HUES48 (cell line): ENCODE data around the gene ZNF593OS.

Experiments used
- H3K27ac ChIP-seq: one replicate; pipeline ENCODE4 v1.7.0; 2013; ENCODE audit warnings: low read depth, low read length, inconsistent platforms
- H3K27me3 ChIP-seq: 2 replicates; pipeline ENCODE4 v1.6.1; 2013; ENCODE audit warnings: mild to moderate bottlenecking, low read length; ENCODE audit not compliant: control insufficient read depth, insufficient read depth
- H3K36me3 ChIP-seq: 2 replicates; pipeline ENCODE4 v1.6.1; 2013; ENCODE audit warnings: low read length; ENCODE audit not compliant: control insufficient read depth, insufficient read depth
- H3K4me1 ChIP-seq: 2 replicates; pipeline ENCODE4 v1.6.1; 2013; ENCODE audit warnings: mild to moderate bottlenecking, low read length; ENCODE audit not compliant: control insufficient read depth, insufficient read depth
- H3K4me3 ChIP-seq: 2 replicates; pipeline ENCODE4 v1.5.1; 2013; ENCODE audit warnings: mild to moderate bottlenecking, low read depth, low read length
- H3K9ac ChIP-seq: 2 replicates; pipeline ENCODE4 v1.6.1; 2013; ENCODE audit warnings: mild to moderate bottlenecking, low read depth, low read length, moderate library complexity
- H3K9me3 ChIP-seq: 2 replicates; pipeline ENCODE4 v1.6.1; 2013; ENCODE audit warnings: low read length; ENCODE audit not compliant: control insufficient read depth, insufficient read depth

The ZNF593OS gene

GRCh38 chr1:26166719-26167281 is 4.8 kb downstream of the ZNF593OS start:
- Histone ChIP-seq H3K27me3 (peaks cover 30% of the 10 kb centered on the region), H3K4me1 (peaks cover 18% of the 10 kb centered on the region), H3K27ac (no peak overlapping the region), H3K36me3 (peaks cover 8% of the 10 kb centered on the region), H3K4me3 (no peak overlapping the region), H3K9me3 (no peaks in the 10 kb centered on the region), H3K9ac (no peak overlapping the region)

GRCh38 chr1:26164861-26165842 is 6.5 kb downstream of the ZNF593OS start:
- Histone ChIP-seq H3K9me3 (no peaks in the 10 kb centered on the region), H3K27me3 (peaks cover 47% of the 10 kb centered on the region), H3K36me3 (no peaks in the 10 kb centered on the region), H3K4me1 (peaks cover 25% of the 10 kb centered on the region), H3K4me3 (peak overlapping the region; percentile 57), H3K27ac (peak overlapping the region; percentile 35), H3K9ac (no peak overlapping the region)

DNA sequence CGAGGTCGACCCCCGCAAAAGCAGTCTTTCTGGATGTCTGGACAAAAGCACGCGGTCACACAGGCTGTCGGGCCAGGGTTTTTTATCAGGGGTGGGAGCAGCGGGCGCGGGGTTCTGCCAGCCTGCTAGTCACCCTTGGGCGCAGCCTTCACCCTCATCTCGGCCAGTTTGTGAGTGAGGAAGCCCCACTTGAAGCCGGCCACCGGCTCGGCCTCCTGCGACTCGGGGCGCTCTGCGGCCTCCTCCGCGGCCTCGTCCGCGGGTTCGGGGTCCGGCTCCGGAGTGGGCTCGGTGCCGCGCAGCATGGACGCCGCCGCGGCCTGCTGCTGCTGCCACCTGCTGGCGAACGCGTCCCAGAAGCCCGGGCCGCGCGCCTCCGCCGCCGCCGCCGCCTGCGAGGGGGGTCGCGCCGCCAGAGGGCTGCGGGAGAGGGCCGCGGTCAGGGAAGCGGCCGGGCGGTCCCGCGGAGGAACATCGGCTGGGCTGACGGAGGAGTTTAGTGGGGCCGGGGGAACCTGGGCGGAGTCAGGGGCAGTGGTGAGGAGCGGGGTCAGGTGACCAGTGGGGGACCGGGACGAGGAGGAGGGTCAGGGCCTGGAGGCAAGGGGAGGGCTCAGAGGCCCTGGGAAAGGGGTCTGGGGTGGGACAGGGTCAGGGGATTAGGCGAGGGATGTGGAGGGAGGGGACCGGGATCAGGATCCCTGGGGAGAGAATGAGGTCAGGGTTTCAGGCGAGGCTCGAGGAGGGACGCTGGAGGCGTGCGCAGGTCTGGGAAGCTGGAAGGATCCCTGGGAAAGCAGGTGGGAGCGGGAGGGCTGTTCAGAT is 7.4 kb downstream of the ZNF593OS start:
- Histone ChIP-seq H3K4me3 (peak overlapping the region; percentile 57), H3K4me1 (peaks cover 24% of the 10 kb centered on the region), H3K9ac (no peak overlapping the region)

DNA sequence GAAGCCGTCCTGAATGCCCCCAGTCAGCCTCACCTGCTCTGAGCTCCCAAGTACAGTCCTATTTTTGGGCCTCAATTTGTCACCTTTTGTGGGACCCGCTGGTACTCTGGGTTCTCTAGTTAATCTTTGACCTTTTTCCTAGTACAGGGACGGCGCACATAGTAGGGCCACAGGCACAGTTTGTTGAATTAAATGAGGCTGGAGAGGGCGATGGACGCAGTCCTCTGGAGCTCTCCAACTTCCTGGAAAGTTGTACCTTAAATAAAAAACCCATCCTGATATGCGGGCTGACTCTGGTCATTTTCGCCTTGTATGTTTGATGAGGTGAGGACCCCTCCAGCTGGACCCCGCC is 8.0 kb downstream of the ZNF593OS start:
- Histone ChIP-seq H3K4me3 (no peak overlapping the region; the same call in 1 of the 2 replicates), H3K27ac (no peak overlapping the region), H3K9me3 (no peaks in the 10 kb centered on the region), H3K27me3 (peaks cover 60% of the 10 kb centered on the region), H3K4me1 (peaks cover 27% of the 10 kb centered on the region), H3K9ac (no peak overlapping the region), H3K36me3 (no peaks in the 10 kb centered on the region)

More for the DNA sequence above, 7.4 kb downstream of the ZNF593OS start:
- H3K9me3 ChIP-seq = no peaks in the 10 kb centered on the region
- H3K27me3 ChIP-seq = peaks cover 54% of the 10 kb centered on the region
- H3K36me3 ChIP-seq = no peaks in the 10 kb centered on the region
- peak overlapping the region; percentile 35 for H3K27ac ChIP-seq

DNA sequence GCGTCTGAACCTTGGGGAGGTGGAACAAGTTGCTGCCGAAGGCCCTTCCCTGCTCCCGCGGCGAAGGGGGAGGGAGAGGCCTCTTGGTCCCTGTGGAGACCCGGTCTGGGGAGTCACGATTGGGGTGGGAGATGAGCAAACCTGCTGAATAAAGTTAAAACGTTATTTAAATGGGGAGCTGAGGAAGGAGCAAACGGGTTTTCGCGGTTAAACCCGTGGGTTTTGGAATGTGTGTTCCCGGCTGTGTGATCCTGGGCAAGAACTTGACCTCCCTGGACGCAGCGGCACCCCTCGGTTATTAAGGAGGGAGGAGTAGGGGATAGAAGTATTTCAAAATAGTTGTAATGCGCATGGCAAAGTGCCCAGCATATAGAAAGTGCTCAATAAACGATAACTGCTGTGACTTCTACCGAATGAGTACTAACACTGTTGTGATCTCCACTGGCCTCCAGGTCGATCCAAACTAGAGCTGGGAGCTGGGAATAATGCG is 9.4 kb downstream of the ZNF593OS start:
- Histone ChIP-seq H3K4me1 (peaks cover 27% of the 10 kb centered on the region), H3K27ac (no peak overlapping the region), H3K9ac (no peak overlapping the region), H3K4me3 (peak overlapping the region; percentile 58), H3K27me3 (peaks cover 74% of the 10 kb centered on the region), H3K9me3 (no peaks in the 10 kb centered on the region), H3K36me3 (no peaks in the 10 kb centered on the region)

- Histone ChIP-seq H3K4me1 (peaks cover 32% of the 10 kb centered on the region), H3K36me3 (no peaks in the 10 kb centered on the region)
These were observed 10.0 kb downstream of the ZNF593OS start for GRCh38 chr1:26161415-26162219.

GRCh38 chr1:26160527-26161414 is 10.9 kb downstream of the ZNF593OS start:
- H3K27me3 ChIP-seq = peaks cover 88% of the 10 kb centered on the region
- no peak overlapping the region for H3K9ac ChIP-seq

More at GRCh38 chr1:26161415-26162219, 10.0 kb downstream of the ZNF593OS start:
- H3K9me3 ChIP-seq = no peaks in the 10 kb centered on the region
- H3K9ac ChIP-seq = 0 out of 2 replicates have a peak overlapping the region, but pooled peaks have one; percentile 32
- H3K4me3 ChIP-seq = peak overlapping the region; percentile 58
- no peak overlapping the region for H3K27ac ChIP-seq
- H3K27me3 ChIP-seq = peaks cover 80% of the 10 kb centered on the region

DNA sequence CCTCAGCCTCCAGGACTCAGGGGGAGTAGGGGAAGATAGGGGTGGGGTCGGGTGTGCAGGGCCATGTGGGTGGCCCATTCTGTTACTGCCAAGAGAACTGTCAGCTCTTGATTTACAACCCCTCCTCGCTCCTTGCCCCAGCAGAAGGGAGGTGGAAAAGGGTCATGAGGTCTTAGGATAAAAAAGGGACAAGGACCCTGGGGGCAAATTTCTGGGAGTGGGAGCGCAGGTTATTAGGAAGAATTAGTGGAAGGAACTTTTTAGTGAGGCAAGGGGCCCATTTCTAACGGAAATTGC is 11.9 kb downstream of the ZNF593OS start:
- Histone ChIP-seq H3K36me3 (no peaks in the 10 kb centered on the region), H3K9ac (no peak overlapping the region), H3K4me3 (no peak overlapping the region), H3K4me1 (peaks cover 43% of the 10 kb centered on the region), H3K9me3 (no peaks in the 10 kb centered on the region), H3K27me3 (peaks cover 91% of the 10 kb centered on the region), H3K27ac (no peak overlapping the region)

More at GRCh38 chr1:26160527-26161414, 10.9 kb downstream of the ZNF593OS start:
- H3K4me1 ChIP-seq = peaks cover 40% of the 10 kb centered on the region
- H3K9me3 ChIP-seq = no peaks in the 10 kb centered on the region
- no peak overlapping the region for H3K27ac ChIP-seq
- peak overlapping the region; percentile 58; the same call in 1 of the 2 replicates for H3K4me3 ChIP-seq
- no peaks in the 10 kb centered on the region for H3K36me3 ChIP-seq

GRCh38 chr1:26158908-26159742 is 12.5 kb downstream of the ZNF593OS start, which contains the start of gene FAM110D:
Gene FAM110D, plus strand, starts transcription at chr1:26159079. Its CDS starts 2,213 bp downstream, at chr1:26161292.
- Histone ChIP-seq H3K27me3 (peaks cover 97% of the 10 kb centered on the region), H3K4me1 (peaks cover 46% of the 10 kb centered on the region), H3K27ac (no peak within 1 kb of the TSS), H3K9ac (no peak within 1 kb of the TSS), H3K36me3 (no peaks in the 10 kb centered on the region), H3K4me3 (no peak within 1 kb of the TSS), H3K9me3 (no peaks in the 10 kb centered on the region)
